GM12801 (cell line): ENCODE data around the gene PODXL2.

ENCODE experiments used
- TF ChIP-seq, protein P1 (sequence below): IDR thresholded peaks from one replicate; pipeline ENCODE4 v1.5.1; 2011; ENCODE audit warnings: control low read depth; ENCODE audit not compliant: insufficient read length; ENCODE audit errors: extremely low read depth

The PODXL2 gene

DNA sequence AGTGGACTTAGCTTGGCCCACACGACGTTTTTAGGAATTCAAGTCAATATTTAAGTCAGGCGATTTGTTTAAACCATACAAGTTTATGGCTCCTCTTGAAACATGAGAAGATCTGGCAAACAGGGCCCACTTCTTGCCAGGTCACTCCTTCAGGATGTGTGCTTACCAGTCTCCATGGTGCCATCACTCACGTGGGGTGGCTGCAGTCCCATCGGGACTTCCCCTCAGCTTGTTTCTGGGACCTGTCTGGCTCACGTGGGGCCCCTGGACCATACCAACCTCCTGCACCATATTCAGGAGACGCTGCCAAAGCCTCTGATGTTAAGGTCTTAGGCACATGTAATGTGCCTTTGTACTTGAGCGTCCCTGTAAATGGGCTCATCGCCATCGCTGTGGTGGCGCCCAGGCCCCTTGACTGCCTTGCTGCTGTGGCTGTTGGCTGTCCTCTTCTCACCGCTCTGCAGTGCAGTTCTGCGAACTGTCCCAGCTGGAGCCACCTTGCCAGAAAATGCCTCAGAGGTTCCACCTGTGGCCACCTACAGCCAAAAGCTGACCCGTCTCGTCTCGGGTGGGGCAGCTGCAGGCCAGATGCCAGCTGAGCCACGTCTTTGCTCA is 21.9 kb upstream of the PODXL2 start:
- TF ChIP-seq, protein P1, sequence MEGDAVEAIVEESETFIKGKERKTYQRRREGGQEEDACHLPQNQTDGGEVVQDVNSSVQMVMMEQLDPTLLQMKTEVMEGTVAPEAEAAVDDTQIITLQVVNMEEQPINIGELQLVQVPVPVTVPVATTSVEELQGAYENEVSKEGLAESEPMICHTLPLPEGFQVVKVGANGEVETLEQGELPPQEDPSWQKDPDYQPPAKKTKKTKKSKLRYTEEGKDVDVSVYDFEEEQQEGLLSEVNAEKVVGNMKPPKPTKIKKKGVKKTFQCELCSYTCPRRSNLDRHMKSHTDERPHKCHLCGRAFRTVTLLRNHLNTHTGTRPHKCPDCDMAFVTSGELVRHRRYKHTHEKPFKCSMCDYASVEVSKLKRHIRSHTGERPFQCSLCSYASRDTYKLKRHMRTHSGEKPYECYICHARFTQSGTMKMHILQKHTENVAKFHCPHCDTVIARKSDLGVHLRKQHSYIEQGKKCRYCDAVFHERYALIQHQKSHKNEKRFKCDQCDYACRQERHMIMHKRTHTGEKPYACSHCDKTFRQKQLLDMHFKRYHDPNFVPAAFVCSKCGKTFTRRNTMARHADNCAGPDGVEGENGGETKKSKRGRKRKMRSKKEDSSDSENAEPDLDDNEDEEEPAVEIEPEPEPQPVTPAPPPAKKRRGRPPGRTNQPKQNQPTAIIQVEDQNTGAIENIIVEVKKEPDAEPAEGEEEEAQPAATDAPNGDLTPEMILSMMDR: no peak

DNA sequence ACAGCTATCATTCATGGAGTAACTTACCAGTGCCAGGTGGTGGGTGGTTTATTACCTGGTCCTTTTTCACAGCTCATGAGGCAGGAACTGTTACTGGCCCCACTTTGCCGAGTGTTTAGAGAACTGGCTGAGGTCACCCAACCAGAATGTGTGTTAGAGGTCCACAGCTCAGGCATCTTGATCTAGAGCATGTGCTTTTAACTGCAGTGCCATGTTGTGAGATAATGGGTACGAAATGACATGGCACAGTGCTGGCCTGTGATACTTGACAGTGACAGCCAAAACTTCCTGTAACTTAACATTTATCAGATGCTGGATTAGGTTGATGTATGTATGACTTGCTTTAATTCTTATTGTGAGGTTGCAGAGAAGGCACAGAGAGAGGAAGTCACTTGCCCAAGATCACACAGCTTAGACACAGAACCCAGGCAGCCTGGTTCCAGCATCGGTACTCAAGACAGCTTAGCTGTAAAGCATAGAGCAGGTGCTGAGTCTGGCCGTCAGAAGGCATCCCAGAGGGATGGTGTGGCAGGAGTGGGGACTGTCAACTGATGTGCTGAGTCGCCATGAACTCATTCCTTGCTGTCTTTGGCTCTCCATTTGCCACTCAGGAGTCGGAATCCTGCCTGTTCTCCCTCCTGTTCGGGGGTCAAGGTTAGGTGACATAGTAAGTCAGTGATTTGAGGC is 21.2 kb upstream of the PODXL2 start:
- TF ChIP-seq, protein P1: no peak

DNA sequence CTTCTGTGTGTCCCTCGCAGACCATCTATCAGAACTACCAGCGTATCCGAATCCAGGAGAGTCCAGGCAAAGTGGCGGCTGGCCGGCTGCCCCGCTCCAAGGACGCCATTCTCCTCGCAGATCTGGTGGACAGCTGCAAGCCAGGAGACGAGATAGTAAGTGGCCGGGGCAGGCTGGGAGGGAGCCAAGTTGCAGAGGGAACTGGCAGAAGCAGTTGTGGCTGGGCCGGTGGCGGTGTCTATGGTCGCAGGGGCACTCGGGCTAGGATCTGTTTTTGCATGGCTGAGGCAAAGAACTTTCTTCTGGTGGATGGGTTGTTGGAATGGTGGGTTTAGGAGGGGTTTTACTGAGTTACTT is 20.6 kb upstream of the PODXL2 start:
- TF ChIP-seq, protein P1: no peak

DNA sequence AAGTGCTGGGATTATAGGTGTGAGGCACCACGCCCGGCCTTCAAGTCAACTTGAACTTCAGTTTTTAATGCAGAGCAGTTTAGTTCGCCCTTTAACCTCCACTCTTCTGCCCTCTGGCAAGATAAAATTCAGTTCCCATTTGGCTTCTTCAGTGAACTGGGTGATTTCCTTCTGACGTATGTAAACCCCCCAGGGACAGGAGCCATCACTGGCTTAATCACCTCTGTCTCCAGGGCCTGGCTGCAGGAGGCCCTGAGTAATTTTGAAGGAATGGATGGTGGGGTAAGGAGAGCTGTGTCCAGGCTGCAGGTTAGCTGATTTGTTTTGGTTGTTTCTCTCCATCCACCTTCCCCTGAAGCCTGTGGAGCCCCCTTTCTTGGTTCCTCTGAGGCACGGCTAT is 18.9 kb upstream of the PODXL2 start:
- TF ChIP-seq, protein P1: no peak

DNA sequence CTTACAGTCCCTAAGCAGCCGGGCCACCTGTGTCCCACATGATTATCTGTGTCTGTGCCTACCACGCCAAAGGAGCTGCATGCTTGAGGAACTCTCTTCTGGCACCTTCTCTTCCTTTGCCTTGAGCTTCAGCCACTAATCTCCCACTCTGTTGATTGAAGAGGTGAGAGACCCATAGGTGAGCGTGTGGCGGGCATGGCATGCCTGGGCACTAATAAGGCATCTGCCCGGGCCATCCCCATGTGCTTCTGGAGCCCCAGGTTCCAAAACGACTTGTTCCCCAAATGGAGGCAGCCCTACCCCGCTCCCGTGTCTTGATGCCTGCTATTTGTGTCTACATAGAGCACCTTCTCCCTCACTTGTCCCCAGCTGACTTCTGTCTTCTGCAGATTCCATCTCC is 17.7 kb upstream of the PODXL2 start:
- TF ChIP-seq, protein P1: no peak

DNA sequence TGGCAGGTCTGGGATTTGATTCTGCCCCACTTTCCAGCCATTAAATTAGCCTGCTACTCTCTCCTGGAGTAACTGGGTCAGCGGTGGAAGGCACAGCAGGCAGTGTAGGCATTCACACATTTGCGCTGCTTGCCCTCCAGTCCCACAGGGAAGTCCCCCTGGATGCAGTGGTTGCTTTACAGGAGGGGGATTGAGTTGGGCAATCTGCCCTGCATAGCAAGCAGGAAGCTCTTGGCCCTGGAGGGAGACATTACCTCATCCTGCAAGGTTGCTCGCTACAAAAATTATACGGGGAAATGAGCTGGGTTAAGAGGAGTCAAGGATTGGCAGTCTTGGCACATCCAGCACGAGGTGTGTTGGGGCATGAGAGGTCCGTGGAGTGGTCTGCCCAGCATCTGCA is 16.0 kb upstream of the PODXL2 start:
- TF ChIP-seq, protein P1: no peak

DNA sequence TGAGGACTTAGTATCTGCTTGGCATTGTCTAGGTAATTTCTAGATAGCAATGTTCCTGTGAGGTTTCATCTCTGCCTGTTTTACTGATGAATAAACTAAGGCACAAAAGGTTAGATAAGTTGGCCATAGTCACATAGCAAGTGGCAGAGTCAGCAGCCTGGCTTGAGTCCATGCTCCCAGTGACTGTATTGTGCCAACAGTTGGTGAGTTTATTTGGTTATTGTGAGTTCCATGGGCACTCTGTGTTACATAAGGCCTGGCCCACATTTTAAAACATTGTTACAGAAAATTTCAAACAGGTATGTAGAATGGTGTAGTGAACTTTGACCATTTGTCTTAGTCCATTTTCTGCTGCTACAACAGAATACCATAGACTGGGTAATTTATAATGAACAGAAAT is 15.6 kb upstream of the PODXL2 start:
- TF ChIP-seq, protein P1: no peak
